Measurements from ENCODE around the gene ANKRD35. TPM values are rescaled to one million over a fixed set of nuclear protein-coding genes. Genes with fewer than 3 reads are reported as not detected.
"Not testable (repeated sequence)": the region's sequence is repeated elsewhere in the genome, so short reads cannot be mapped to it uniquely, and the experiment has no call there.

ANKRD35 gene
- 0.48 and 0.66 TPM in 2 replicates for total RNA-seq

- intact Hi-C loops (cut with micrococcal nuclease): loop anchor here (1.0 to 2.0 kb wide), 5 partner anchors 13 to 73 kb away; partner anchors contain the start of genes LIX1L, NUDT17, PEX11B and PIAS3
These were observed at the start of gene ANKRD35 for GRCh38 chr1:145885738-145886287. Gene ANKRD35, minus strand, starts transcription at chr1:145885866. Its CDS starts 108 bp downstream, at chr1:145885758.

- intact Hi-C loops (cut with micrococcal nuclease): not testable (repeated sequence)
These were observed 46.9 kb upstream of the ANKRD35 start for GRCh38 chr1:145932522-145933009.

- intact Hi-C loops (cut with micrococcal nuclease): loop anchor here (1.0 to 2.0 kb wide), 6 partner anchors 10 to 109 kb away; partner anchors contain the start of genes ANKRD34A, LIX1L, PEX11B and PIAS3
These were observed 42.4 kb upstream of the ANKRD35 start for GRCh38 chr1:145927916-145928643.

- intact Hi-C loops (cut with micrococcal nuclease): loop anchor here (1.0 to 2.0 kb wide), 6 partner anchors 9 to 110 kb away; partner anchors contain the start of genes ANKRD34A, LIX1L, PEX11B and PIAS3
These were observed 41.6 kb upstream of the ANKRD35 start, which contains the start of gene RBM8A for GRCh38 chr1:145927063-145927886. Gene RBM8A, minus strand, starts transcription at chr1:145927484. Its CDS starts 58 bp downstream, at chr1:145927426.

GRCh38 chr1:145926686-145927062 lies 41.0 kb upstream of the ANKRD35 start:
- intact Hi-C loops (cut with micrococcal nuclease): loop anchor here (1.0 to 2.0 kb wide), 6 partner anchors 8 to 111 kb away; partner anchors contain the start of genes ANKRD34A, LIX1L, PEX11B and PIAS3

GRCh38 chr1:145922266-145922665 lies 36.6 kb upstream of the ANKRD35 start:
- intact Hi-C loops (cut with micrococcal nuclease): no loop called here

- intact Hi-C loops (cut with micrococcal nuclease): not testable (repeated sequence)
These were observed 34.6 kb upstream of the ANKRD35 start for GRCh38 chr1:145920297-145920696.

GRCh38 chr1:145918992-145919939 lies 33.6 kb upstream of the ANKRD35 start:
- intact Hi-C loops (cut with micrococcal nuclease): loop anchor here (1.0 to 2.0 kb wide), 5 partner anchors 8 to 78 kb away; partner anchors contain the start of genes ANKRD35, PIAS3, RBM8A and TXNIP

GRCh38 chr1:145918144-145918991 lies 32.7 kb upstream of the ANKRD35 start, which contains the start of gene PEX11B:
Gene PEX11B, minus strand, starts transcription at chr1:145918717. Its CDS starts 29 bp downstream, at chr1:145918688.
- intact Hi-C loops (cut with micrococcal nuclease): loop anchor here (1.0 to 2.0 kb wide), 5 partner anchors 9 to 78 kb away; partner anchors contain the start of genes ANKRD35, PIAS3, RBM8A and TXNIP

- intact Hi-C loops (cut with micrococcal nuclease): no loop called here
These were observed 31.9 kb upstream of the ANKRD35 start for GRCh38 chr1:145917595-145917994.

GRCh38 chr1:145916745-145917144 lies 31.1 kb upstream of the ANKRD35 start:
- intact Hi-C loops (cut with micrococcal nuclease): no loop called here

GRCh38 chr1:145912128-145912641 lies 26.5 kb upstream of the ANKRD35 start:
- intact Hi-C loops (cut with micrococcal nuclease): no loop called here

- intact Hi-C loops (cut with micrococcal nuclease): no loop called here
These were observed 23.0 kb upstream of the ANKRD35 start for GRCh38 chr1:145908653-145909052.

- intact Hi-C loops (cut with micrococcal nuclease): no loop called here
These were observed 21.5 kb upstream of the ANKRD35 start for GRCh38 chr1:145906954-145907753.

GRCh38 chr1:145901312-145902021 lies 15.8 kb upstream of the ANKRD35 start:
- intact Hi-C loops (cut with micrococcal nuclease): no loop called here

- intact Hi-C loops (cut with micrococcal nuclease): no loop called here
These were observed 13.1 kb upstream of the ANKRD35 start for GRCh38 chr1:145898756-145899155.

- intact Hi-C loops (cut with micrococcal nuclease): no loop called here
These were observed 12.3 kb upstream of the ANKRD35 start for GRCh38 chr1:145897969-145898368.

All from T-helper 2 cell treated with Interferon-gamma antibody and Interleukin-4, amounts not matched to agents 100 ng/mL and 5 ng/mL, for 36 hours (primary cell).